ENCODE data around the gene GFY. TPM values are rescaled to one million over a fixed set of nuclear protein-coding genes. Genes with fewer than 3 reads are reported as not detected.

The GFY gene
- total RNA-seq, 4 donors from 2014 or later, result not detected

- TF ChIP-seq CTCF (IDR thresholded peaks at IDR 0.05) (no peak), EP300 (IDR thresholded peaks at IDR 0.05) (no peak), POLR2A (IDR thresholded peaks at IDR 0.05) (no peak)
- Histone ChIP-seq H3K36me3 (no peaks in the 10 kb centered on the region), H3K4me3 (no peak overlapping the region), H3K27ac (no peak overlapping the region), H3K27me3 (peaks cover 0 to 59% of the 10 kb centered on the region in 2 donors), H3K9me3 (no peaks in the 10 kb centered on the region), H3K4me1 (peaks cover 0 to 12% (median 0%) of the 10 kb centered on the region in 4 donors)
- 44 to 53% methylated on average over 8 to 9 of the region's 9 CpGs for whole genome bisulfite sequencing, 2 donors
- no peak for DNase-seq (ENCODE audit: low spot score in 2 of 2)
Measured at GRCh38 chr19:49413348-49413747, 11.8 kb upstream of the GFY start.

DNA sequence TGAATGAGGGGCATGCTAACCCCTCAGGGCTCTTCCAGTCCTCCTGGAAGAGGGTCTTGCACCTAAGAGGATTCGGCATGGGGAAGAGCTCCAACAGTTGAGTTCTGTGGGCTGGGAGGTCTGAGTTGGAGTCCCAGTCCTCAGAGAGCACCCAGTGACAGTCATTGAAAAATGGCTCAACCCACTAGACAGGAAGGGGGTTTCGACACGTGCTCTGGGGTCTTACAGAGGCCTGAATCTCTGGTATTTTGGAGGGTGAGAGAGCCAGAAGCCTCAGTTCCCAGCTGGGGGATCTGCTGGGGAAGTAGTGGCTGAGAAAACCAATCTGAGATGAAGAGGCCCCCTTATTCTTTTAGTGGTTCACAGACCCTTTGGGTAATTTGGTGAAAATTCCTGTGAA lies 10.9 kb upstream of the GFY start:
- DNase-seq (ENCODE audit: low spot score in 2 of 2), result no peak
- no peaks in the 10 kb centered on the region for H3K9me3 ChIP-seq
- no peak overlapping the region for H3K4me3 ChIP-seq
- no peaks in the 10 kb centered on the region for H3K36me3 ChIP-seq
- H3K27ac ChIP-seq, result no peak overlapping the region
- 88 to 90% methylated on average over 3 of the region's 3 CpGs for WGBS, 2 donors
- TF ChIP-seq CTCF (IDR thresholded peaks at IDR 0.05) (no peak), POLR2A (IDR thresholded peaks at IDR 0.05) (no peak), EP300 (IDR thresholded peaks at IDR 0.05) (no peak)
- peaks cover 0 to 69% of the 10 kb centered on the region in 2 donors for H3K27me3 ChIP-seq
- H3K4me1 ChIP-seq, result peaks cover 0 to 9% (median 0%) of the 10 kb centered on the region in 4 donors

- no peak for TF ChIP-seq EP300 (IDR thresholded peaks at IDR 0.05)
- no peak overlapping the region for H3K4me3 ChIP-seq
- no peaks in the 10 kb centered on the region for H3K9me3 ChIP-seq
- DNase-seq (ENCODE audit: low spot score in 2 of 2), result no peak
- H3K27me3 ChIP-seq, result peaks cover 0 to 79% of the 10 kb centered on the region in 2 donors
- no peak overlapping the region for H3K27ac ChIP-seq
- H3K36me3 ChIP-seq, result no peaks in the 10 kb centered on the region
- WGBS, 2 donors, result 30 to 48% methylated on average over 9 to 15 of the region's 15 CpGs
- H3K4me1 ChIP-seq, result no peaks in the 10 kb centered on the region
Measured at GRCh38 chr19:49415102-49415809, 9.9 kb upstream of the GFY start.

DNA sequence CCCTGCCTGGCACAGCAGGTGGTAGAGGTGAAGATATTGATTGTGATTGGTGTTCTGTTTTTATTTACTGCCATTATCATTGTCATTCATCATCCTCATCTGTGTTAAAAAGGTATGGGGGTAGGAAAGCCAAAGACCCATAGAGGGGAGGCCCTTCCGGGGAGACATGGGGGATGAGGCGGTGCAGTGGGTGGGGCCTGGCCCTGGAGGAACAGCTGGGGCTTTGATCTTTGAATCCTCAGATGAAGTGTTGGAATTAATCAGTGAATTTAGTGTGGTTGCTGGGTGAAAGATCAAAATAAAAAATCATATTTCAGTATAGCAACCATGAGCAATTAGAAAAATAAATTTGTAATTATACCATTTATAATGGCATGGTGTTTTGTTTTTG lies 9.4 kb upstream of the GFY start:
- H3K9me3 ChIP-seq, result no peaks in the 10 kb centered on the region
- H3K36me3 ChIP-seq, result no peaks in the 10 kb centered on the region
- no peak overlapping the region for H3K4me3 ChIP-seq
- no peak for DNase-seq (ENCODE audit: low spot score in 2 of 2)
- TF ChIP-seq POLR2A (IDR thresholded peaks at IDR 0.05) (no peak), EP300 (IDR thresholded peaks at IDR 0.05) (no peak), CTCF (IDR thresholded peaks at IDR 0.05) (no peak)
- WGBS, 2 donors, result 75 to 78% methylated on average over 2 of the region's 2 CpGs
- peaks cover 0 to 4% (median 0%) of the 10 kb centered on the region in 4 donors for H3K4me1 ChIP-seq
- H3K27me3 ChIP-seq, result peaks cover 0 to 84% of the 10 kb centered on the region in 2 donors
- no peak overlapping the region for H3K27ac ChIP-seq

DNA sequence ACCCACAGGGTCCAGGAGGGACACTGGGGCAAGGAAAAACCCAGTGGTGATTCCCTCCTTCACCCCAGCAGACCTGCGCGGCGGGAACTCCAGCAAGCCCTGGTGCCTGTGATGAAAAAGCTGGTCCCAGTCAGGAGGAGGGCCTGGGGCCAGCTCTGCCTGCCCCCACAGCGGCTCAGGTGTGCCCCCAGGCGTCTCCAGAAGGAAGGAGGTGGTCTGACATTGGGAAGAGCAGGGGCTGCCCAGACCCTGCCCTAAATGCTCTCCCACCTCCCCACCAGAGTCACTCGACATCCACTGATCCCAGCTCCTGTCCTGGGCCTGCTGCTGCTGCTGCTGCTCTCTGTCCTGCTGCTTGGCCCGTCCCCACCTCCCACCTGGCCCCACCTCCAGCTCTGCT lies 8.1 kb upstream of the GFY start:
- Histone ChIP-seq H3K27me3 (peaks cover 0 to 97% of the 10 kb centered on the region in 2 donors), H3K4me1 (peaks cover 0 to 17% (median under 1%) of the 10 kb centered on the region in 4 donors), H3K4me3 (no peak overlapping the region), H3K27ac (no peak overlapping the region), H3K9me3 (no peaks in the 10 kb centered on the region), H3K36me3 (no peaks in the 10 kb centered on the region)
- DNase-seq (ENCODE audit: low spot score in 2 of 2), result no peak
- 53 to 63% methylated on average over 2 to 5 of the region's 7 CpGs for WGBS, 2 donors
- TF ChIP-seq POLR2A (IDR thresholded peaks at IDR 0.05) (no peak), EP300 (IDR thresholded peaks at IDR 0.05) (no peak), CTCF (IDR thresholded peaks at IDR 0.05) (no peak)

Measured in tibial nerve (tissue), 4 donors.